PC-3 (cell line): ENCODE data around the gene VSTM4. TPM values are rescaled to one million over a fixed set of nuclear protein-coding genes. Genes with fewer than 3 reads are reported as not detected.

Experiments
- ATAC-seq: fragments of 200-7000 bp; cut with Tn5 transposase; 2 replicates; pipeline ENCODE4 v1.9.1; 2020; ENCODE audit warnings: mild to moderate bottlenecking, moderate library complexity
- BruUV-seq: library from RNA; stranded (reverse); fragments of 400-500 nt; replicated peaks from 2 replicates; lab custom pipeline; 2021; lab: Mats Ljungman, UMichigan
- CTCF ChIA-PET: fragments of 300-600 bp; sonication (Branson Sonifier 250); formaldehyde crosslinking; loops from one replicate; lab custom pipeline; 2022; ENCODE audit warnings: antibody characterized with exemption; lab: Charles Lee
- POLR2A ChIA-PET: fragments of 300-600 bp; sonication (Branson Sonifier 250); formaldehyde crosslinking; loops from one replicate; lab custom pipeline; 2022; ENCODE audit warnings: antibody characterized with exemption; ENCODE audit not compliant: unreplicated experiment; lab: Charles Lee
- DNase-seq: peaks from one replicate; pipeline ENCODE4 v3.0.0-alpha.2; 2015
- H2AFZ ChIP-seq: fragments of 300-600 bp; sonication (generic); 2 replicates; pipeline ENCODE4 v1.6.0; 2016; ENCODE audit warnings: antibody characterized with exemption, low read length
- H3F3A ChIP-seq: fragments of 300-600 bp; sonication (generic); one replicate; pipeline ENCODE4 v1.6.0; 2017; ENCODE audit warnings: antibody characterized with exemption, low read length, control low read depth, mild to moderate bottlenecking; ENCODE audit not compliant: unreplicated experiment
- H3K27ac ChIP-seq: fragments of 300-600 bp; sonication (generic); 2 replicates; pipeline ENCODE4 v1.5.1; 2016; ENCODE audit warnings: mild to moderate bottlenecking, low read length
- H3K27me3 ChIP-seq: fragments of 300-600 bp; sonication (generic); 2 replicates; pipeline ENCODE4 v1.6.1; 2016; ENCODE audit warnings: low read length, mixed read lengths
- H3K36me3 ChIP-seq: fragments of 300-600 bp; sonication (generic); 2 replicates; pipeline ENCODE4 v1.6.1; 2016; ENCODE audit warnings: low read depth, mixed run types, low read length, mixed read lengths
- H3K4me1 ChIP-seq: fragments of 300-600 bp; sonication (generic); 2 replicates; pipeline ENCODE4 v1.5.1; 2016; ENCODE audit warnings: low read length; ENCODE audit not compliant: insufficient read depth
- H3K4me2 ChIP-seq: fragments of 300-600 bp; sonication (generic); 2 replicates; pipeline ENCODE4 v1.6.0; 2016; ENCODE audit warnings: low read length
- H3K4me3 ChIP-seq: fragments of 300-600 bp; sonication (generic); 2 replicates; pipeline ENCODE4 v1.5.1; 2016; ENCODE audit warnings: mild to moderate bottlenecking, low read length, mixed read lengths
- H3K79me2 ChIP-seq: fragments of 300-600 bp; sonication (generic); 2 replicates; pipeline ENCODE4 v1.6.1; 2017; ENCODE audit warnings: low read length, mixed read lengths
- H3K9ac ChIP-seq: fragments of 300-600 bp; sonication (generic); 2 replicates; pipeline ENCODE4 v1.6.0; 2016; ENCODE audit warnings: mild to moderate bottlenecking, low read length
- H3K9me2 ChIP-seq: fragments of 300-600 bp; sonication (generic); replicated peaks from 2 replicates; pipeline ENCODE4 v1.6.1; 2016; ENCODE audit warnings: mixed run types, low read length, mixed read lengths
- H3K9me3 ChIP-seq: fragments of 300-600 bp; sonication (generic); 2 replicates; pipeline ENCODE4 v1.6.1; 2016; ENCODE audit warnings: low read length, mixed read lengths
- H4K20me1 ChIP-seq: fragments of 300-600 bp; sonication (generic); 2 replicates; pipeline ENCODE4 v1.6.1; 2016; ENCODE audit warnings: low read length, mixed read lengths
- CTCF ChIP-seq: fragments of 300-600 bp; sonication (generic); conservative IDR thresholded peaks from 2 replicates; pipeline ENCODE4 v1.5.1; 2017; ENCODE audit warnings: antibody characterized with exemption, low read depth, mild to moderate bottlenecking, low read length
- EZH2 ChIP-seq: fragments of 300-600 bp; sonication (generic); IDR thresholded peaks from one replicate; pipeline ENCODE4 v1.6.1; 2017; ENCODE audit warnings: antibody characterized with exemption, mild to moderate bottlenecking, low read length; ENCODE audit not compliant: unreplicated experiment
- EZH2phosphoT487 ChIP-seq: fragments of 300-600 bp; sonication (generic); IDR thresholded peaks from 2 replicates; pipeline ENCODE4 v1.6.1; 2018; ENCODE audit warnings: mild to moderate bottlenecking, antibody characterized with exemption, low read length, borderline replicate concordance
- intact Hi-C: fragments of 100-400 bp; cut with micrococcal nuclease; formaldehyde crosslinking; loops from 2 replicates; pipeline ENCODE4 v1.9.0; 2023
- total RNA-seq: library from RNA; depleted of rRNA; stranded (reverse); fragments of >200 nt; gene quantifications from 2 replicates; pipeline ENCODE4 v1.2.3, GENCODE V29; 2014

Gene VSTM4
- total RNA-seq, 1 experiment from 2014 or later, result not detected

GRCh38 chr10:49062229-49062628 is 53.1 kb downstream of the VSTM4 start:
- H3K4me3 ChIP-seq, result no peak overlapping the region
- no peaks in the 10 kb centered on the region for H4K20me1 ChIP-seq
- H3K27me3 ChIP-seq, result peaks cover 58% of the 10 kb centered on the region
- peaks cover 6% of the 10 kb centered on the region; the same call in 1 of the 2 replicates for H3K9me3 ChIP-seq
- H3F3A ChIP-seq, result no peaks in the 10 kb centered on the region
- no peak overlapping the region for H3K27ac ChIP-seq
- no peak overlapping the region for H3K4me2 ChIP-seq
- no peak overlapping the region for H3K9ac ChIP-seq
- no TSS peak for BruUV-seq
- no peaks in the 10 kb centered on the region for H3K4me1 ChIP-seq
- intact Hi-C loops, result no loop called here
- POLR2A ChIA-PET, result no interaction called here
- no peaks in the 10 kb centered on the region for H3K36me3 ChIP-seq
- ATAC-seq (no peak), DNase-seq (no peak)
- no peaks in the 10 kb centered on the region for H3K9me2 ChIP-seq
- TF ChIP-seq CTCF, result no peak
- TF ChIP-seq EZH2phosphoT487, result no peak
- TF ChIP-seq EZH2, result no peak
- no peaks in the 10 kb centered on the region for H3K79me2 ChIP-seq
- CTCF ChIA-PET, result no interaction called here
- H2AFZ ChIP-seq, result no peak overlapping the region

- no peaks in the 10 kb centered on the region for H3F3A ChIP-seq
- DNase-seq (no peak), ATAC-seq (no peak)
- H3K4me2 ChIP-seq, result no peak overlapping the region
- intact Hi-C loops, result no loop called here
- H3K79me2 ChIP-seq, result no peaks in the 10 kb centered on the region
- no peaks in the 10 kb centered on the region for H3K4me1 ChIP-seq
- H3K9ac ChIP-seq, result no peak overlapping the region
- H4K20me1 ChIP-seq, result no peaks in the 10 kb centered on the region
- TF ChIP-seq EZH2, result no peak
- TF ChIP-seq CTCF, result no peak
- no peak for TF ChIP-seq EZH2phosphoT487
- H3K27me3 ChIP-seq, result peaks cover 58% of the 10 kb centered on the region
- no peaks in the 10 kb centered on the region for H3K36me3 ChIP-seq
- no peak overlapping the region for H3K4me3 ChIP-seq
- BruUV-seq, result no TSS peak
- H3K27ac ChIP-seq, result no peak overlapping the region
- POLR2A ChIA-PET, result no interaction called here
- CTCF ChIA-PET, result no interaction called here
- no peak overlapping the region for H2AFZ ChIP-seq
- H3K9me3 ChIP-seq, result peaks cover 6% of the 10 kb centered on the region; the same call in 1 of the 2 replicates
- H3K9me2 ChIP-seq, result no peaks in the 10 kb centered on the region
These were observed 53.7 kb downstream of the VSTM4 start for GRCh38 chr10:49061667-49062066.

GRCh38 chr10:49058463-49059255 is 56.7 kb downstream of the VSTM4 start:
- ChIA-PET POLR2A (no interaction called here), CTCF (no interaction called here)
- ATAC-seq (no peak), DNase-seq (no peak)
- peaks cover 6% of the 10 kb centered on the region; the same call in 1 of the 2 replicates for H3K9me3 ChIP-seq
- H3K4me2 ChIP-seq, result no peak overlapping the region
- H2AFZ ChIP-seq, result no peak overlapping the region
- H3K36me3 ChIP-seq, result no peaks in the 10 kb centered on the region
- H3K27ac ChIP-seq, result no peak overlapping the region
- H4K20me1 ChIP-seq, result no peaks in the 10 kb centered on the region
- intact Hi-C loops, result no loop called here
- H3F3A ChIP-seq, result no peaks in the 10 kb centered on the region
- BruUV-seq, result no TSS peak
- H3K79me2 ChIP-seq, result no peaks in the 10 kb centered on the region
- H3K4me3 ChIP-seq, result no peak overlapping the region
- peaks cover 51% of the 10 kb centered on the region for H3K27me3 ChIP-seq
- H3K4me1 ChIP-seq, result no peaks in the 10 kb centered on the region
- H3K9ac ChIP-seq, result no peak overlapping the region
- no peaks in the 10 kb centered on the region for H3K9me2 ChIP-seq
- TF ChIP-seq EZH2, result no peak
- no peak for TF ChIP-seq CTCF
- TF ChIP-seq EZH2phosphoT487, result no peak
